Neural cell (in vitro differentiated cells): Measurements from ENCODE around the gene EXOC4.

ENCODE experiments used
- EP300 ChIP-seq: fragments of 450-650 bp; conservative IDR thresholded peaks from 2 replicates; pipeline ENCODE4 v1.6.1; 2014; ENCODE audit warnings: antibody characterized with exemption, mild to moderate bottlenecking, moderate library complexity; ENCODE audit not compliant: poor library complexity, severe bottlenecking
- EZH2 ChIP-seq: fragments of 200-600, 300-800 bp; shearing (Covaris generic), sonication (generic); IDR thresholded peaks from 2 replicates; pipeline ENCODE4 v1.6.1; 2014; ENCODE audit warnings: antibody characterized with exemption, low read length, borderline replicate concordance, mild to moderate bottlenecking; ENCODE audit not compliant: insufficient read depth, poor library complexity, severe bottlenecking
- POLR2AphosphoS5 ChIP-seq: IDR thresholded peaks from 2 replicates; pipeline ENCODE4 v1.6.1; 2012
- TF ChIP-seq, protein P1 (sequence below): fragments of 450-650 bp; IDR thresholded peaks from 2 replicates; pipeline ENCODE4 v1.5.1; 2014; ENCODE audit warnings: antibody characterized with exemption, mild to moderate bottlenecking, moderate library complexity; ENCODE audit not compliant: poor library complexity, severe bottlenecking

DNA sequence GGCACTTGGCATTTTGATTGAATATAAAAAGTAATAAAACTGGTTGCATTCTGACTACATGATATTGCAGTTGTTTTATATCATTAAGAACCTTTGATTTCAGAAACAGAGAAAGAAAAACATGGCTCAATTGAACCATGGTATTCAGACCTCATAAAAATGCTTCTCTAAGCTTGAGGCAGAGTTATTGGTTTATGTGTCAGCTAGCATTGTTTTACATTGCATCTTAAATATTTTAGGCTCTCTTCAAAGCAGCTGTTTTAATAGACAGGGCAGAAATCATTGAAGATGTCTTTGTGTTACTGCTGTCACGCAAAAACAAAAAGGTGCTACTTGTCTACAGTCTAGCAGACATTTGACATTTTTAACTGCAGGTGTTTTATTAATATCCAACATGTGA, 299.2 kb downstream of the EXOC4 start:
- TF ChIP-seq POLR2AphosphoS5 (no peak), EP300 (no peak), EZH2 (no peak)
- TF ChIP-seq, protein P1, sequence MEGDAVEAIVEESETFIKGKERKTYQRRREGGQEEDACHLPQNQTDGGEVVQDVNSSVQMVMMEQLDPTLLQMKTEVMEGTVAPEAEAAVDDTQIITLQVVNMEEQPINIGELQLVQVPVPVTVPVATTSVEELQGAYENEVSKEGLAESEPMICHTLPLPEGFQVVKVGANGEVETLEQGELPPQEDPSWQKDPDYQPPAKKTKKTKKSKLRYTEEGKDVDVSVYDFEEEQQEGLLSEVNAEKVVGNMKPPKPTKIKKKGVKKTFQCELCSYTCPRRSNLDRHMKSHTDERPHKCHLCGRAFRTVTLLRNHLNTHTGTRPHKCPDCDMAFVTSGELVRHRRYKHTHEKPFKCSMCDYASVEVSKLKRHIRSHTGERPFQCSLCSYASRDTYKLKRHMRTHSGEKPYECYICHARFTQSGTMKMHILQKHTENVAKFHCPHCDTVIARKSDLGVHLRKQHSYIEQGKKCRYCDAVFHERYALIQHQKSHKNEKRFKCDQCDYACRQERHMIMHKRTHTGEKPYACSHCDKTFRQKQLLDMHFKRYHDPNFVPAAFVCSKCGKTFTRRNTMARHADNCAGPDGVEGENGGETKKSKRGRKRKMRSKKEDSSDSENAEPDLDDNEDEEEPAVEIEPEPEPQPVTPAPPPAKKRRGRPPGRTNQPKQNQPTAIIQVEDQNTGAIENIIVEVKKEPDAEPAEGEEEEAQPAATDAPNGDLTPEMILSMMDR: no peak
